OCI-LY7 (cell line): ENCODE measurements around the gene ACSS2.

Experiments used
- CTCF ChIP-seq: fragments of 200-600 bp; sonication (generic); conservative IDR thresholded peaks from 2 replicates; pipeline ENCODE4 v1.5.1; 2014; ENCODE audit warnings: mild to moderate bottlenecking, antibody characterized with exemption, low read length, moderate library complexity, mixed read lengths
- EZH2phosphoT487 ChIP-seq: fragments of 200-600 bp; sonication (generic); IDR thresholded peaks from 2 replicates; pipeline ENCODE4 v1.6.1; 2018; ENCODE audit warnings: low read depth, borderline replicate concordance, mild to moderate bottlenecking, mixed run types, antibody characterized with exemption, low read length, moderate library complexity, mixed read lengths

DNA sequence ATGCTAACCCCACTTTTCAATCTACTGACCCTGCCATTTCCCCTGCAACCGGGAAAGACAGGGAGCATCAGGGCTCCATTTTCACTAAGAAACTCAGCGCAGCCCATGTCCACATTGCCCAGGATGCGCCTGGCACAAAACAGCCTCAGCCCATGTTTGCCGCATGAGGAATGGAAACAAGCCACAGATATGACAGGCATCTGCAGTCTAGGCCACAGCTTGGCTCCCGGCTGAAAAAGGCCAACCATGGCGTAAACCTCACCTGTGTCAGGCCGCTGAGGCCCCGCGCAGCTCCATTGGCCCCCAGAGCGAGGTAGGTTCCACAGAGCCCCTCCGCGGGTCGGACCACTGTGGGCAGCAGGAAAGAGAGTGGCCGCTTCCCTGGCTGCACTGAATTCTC lies 25.4 kb upstream of the ACSS2 start:
- TF ChIP-seq CTCF: no peak
- TF ChIP-seq EZH2phosphoT487: no peak
